HG02870 (cell line): Measurements from ENCODE around the gene NMT1.
"Not testable (repeated sequence)": the region's sequence is repeated elsewhere in the genome, so short reads cannot be mapped to it uniquely, and the experiment has no call there.

ENCODE experiments used
- ATAC-seq: cut with Tn5 transposase; IDR thresholded peaks from one replicate; pipeline ENCODE4 v1.9.1; 2021; ENCODE audit warnings: mild to moderate bottlenecking, moderate library complexity; ENCODE audit not compliant: unreplicated experiment

NMT1 gene

GRCh38 chr17:45036691-45037090 lies 24.4 kb upstream of the NMT1 start:
- ATAC-seq = no peak

- ATAC-seq = no peak
Observed at GRCh38 chr17:45038728-45039634, 22.1 kb upstream of the NMT1 start.

DNA sequence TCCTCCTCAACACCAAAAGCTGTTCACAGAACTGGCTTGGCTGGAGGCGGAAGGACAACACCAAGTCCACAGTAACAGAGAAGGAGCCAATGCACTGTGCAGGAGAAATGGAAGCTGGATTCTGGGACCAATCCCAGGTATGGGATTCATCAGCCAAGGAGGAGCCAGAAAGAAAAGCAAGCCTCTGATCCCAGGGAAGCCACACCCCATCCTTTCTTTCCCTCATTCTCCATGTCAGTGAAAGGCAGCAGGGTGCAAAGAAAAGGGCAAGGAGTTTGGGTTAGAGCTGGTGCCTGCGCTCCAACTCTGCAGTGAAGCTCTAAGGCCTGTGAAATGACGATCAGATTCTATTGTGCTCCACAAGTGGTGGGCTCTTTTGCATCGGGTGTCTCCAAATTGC lies 20.7 kb upstream of the NMT1 start:
- ATAC-seq = no peak

DNA sequence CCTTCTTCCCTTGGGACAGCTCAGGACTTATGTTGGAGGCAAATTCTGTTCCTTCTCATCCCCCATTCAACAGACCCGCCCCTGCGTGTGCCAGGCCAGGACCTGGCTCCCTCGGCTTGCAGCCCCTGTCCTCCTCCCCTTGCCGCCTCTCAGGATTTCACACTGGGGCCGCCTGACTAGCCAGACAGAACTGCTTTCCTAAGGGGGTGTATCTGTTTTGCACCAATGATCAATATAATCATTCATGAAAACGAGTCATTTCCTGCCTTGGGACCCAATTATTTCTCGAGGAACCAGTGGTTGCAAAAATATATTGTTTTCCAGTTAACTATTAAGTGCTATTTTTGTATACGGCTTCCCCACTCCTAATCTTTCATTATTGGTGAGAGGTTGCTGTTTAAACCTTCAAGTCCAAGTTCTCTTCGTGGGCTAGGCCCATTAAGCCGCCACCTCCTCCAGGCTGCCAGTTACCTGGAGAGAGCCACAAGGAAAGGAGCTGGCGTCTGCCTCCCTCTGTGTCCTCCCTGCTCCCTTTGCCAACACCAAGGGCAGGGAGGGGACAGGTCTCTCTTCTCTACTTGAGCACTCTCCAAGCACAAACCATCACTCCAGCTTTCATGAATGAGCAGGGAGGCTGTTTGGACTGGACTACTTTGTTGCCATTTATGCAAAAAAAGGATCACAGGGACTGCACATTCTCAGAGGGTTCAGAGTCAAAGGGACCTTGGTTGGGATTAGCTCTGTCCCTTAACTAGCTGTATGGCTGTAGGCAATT lies 18.6 kb upstream of the NMT1 start:
- no peak for ATAC-seq

GRCh38 chr17:45043813-45044540 lies 17.1 kb upstream of the NMT1 start:
- ATAC-seq = no peak

- no peak for ATAC-seq
Observed at GRCh38 chr17:45046537-45047125, 14.5 kb upstream of the NMT1 start.

DNA sequence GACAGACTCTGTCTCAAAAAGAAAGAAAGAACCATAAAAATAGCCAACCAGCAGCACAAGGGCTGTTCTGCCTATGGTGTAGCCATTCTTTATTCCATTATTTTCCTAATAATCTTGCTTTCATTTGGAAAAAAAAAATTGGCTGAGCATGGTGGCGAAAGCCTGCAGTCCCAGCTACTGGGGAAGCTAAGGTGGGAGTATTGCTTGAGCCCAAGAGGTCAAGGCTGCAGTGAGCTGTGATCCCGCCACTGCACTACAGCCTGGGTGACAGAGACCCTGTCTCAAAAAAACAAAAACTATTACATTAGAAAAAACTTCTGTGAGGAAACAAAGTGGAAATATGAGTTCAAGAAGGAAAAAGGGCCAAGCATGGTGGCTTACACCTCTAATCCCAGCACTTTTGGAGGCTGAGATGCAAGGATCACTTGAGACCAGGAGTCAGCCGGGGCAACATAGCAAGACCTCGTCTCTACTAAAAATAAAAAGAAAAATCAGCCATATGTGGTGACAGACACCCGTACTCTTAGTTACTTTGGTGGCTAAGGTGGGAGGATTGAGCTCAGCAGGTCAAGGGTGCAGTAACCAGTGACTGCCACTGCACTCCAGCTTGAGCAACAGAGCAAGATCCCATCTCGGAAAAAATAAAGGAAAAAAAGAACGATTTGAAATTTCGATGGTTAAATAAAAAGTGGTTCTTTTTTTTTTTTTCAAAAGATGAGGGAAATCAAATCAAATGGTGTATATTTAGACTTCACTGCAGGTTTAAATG lies 12.1 kb upstream of the NMT1 start:
- no peak for ATAC-seq

DNA sequence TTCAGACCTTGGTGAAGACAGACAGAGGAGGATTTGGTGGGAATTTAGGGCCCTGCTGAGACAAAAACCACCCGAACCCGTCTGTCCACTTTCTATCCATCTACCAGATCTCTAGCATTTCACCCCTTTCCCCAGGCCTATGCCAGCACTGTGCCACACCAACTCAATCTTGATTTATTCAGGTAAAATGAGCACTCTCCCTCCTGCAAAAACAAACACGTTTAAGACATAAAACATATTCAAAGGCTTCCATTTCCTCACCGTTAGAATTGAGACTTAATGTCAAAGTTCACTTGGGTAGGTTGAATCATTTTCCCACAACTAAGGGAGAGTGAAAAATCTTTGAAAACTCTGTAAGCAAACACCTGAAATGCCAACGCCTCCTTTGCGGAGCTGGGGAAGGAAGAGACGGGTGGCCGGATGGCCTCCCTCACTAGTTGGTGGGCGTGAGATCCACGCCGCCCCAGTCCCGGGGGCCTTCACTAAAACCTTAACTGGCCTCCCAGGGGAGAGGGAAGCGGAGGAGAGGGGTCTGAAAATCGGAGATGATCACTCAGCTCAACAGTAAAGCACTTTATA lies 10.5 kb upstream of the NMT1 start:
- ATAC-seq = no peak

- peak; percentile 90 for ATAC-seq
Observed at GRCh38 chr17:45051060-45051719, 9.9 kb upstream of the NMT1 start, which contains the start of gene DCAKD. DCAKD (minus strand) TSS chr17:45051632; CDS start chr17:45034885, 16,747 bp downstream.

- ATAC-seq = not testable (repeated sequence)
Observed at GRCh38 chr17:45051720-45052051, 9.4 kb upstream of the NMT1 start.

- ATAC-seq = no peak
Observed at GRCh38 chr17:45052052-45052772, 8.9 kb upstream of the NMT1 start.

DNA sequence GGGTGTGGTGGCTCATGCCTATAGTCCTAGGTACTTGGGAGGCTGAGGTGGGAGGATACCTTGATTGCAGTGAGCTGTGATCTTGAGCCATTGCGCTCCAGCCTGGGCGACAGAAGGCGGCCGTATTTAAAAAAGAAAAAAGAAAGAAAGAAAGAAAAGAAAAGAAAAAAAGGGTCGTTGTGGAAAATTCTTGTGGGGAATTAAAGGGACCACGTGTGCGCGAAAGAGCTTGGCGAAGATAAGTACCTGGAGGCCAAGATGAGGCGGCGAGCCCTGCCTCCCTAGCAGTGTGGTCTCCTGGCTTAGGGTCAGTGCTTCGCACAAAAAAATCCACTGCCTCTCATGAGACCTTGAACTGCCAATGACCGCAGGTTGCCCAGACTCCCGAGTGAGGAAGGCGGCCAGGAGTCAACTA lies 728 bp upstream of the NMT1 start:
- no peak for ATAC-seq

- ATAC-seq = no peak
Observed at GRCh38 chr17:45061606-45062205, 589 bp downstream of the NMT1 start.

- no peak for ATAC-seq
Observed at GRCh38 chr17:45063198-45063597, 2.1 kb downstream of the NMT1 start.

- ATAC-seq = no peak
Observed at GRCh38 chr17:45067637-45068036, 6.5 kb downstream of the NMT1 start.

DNA sequence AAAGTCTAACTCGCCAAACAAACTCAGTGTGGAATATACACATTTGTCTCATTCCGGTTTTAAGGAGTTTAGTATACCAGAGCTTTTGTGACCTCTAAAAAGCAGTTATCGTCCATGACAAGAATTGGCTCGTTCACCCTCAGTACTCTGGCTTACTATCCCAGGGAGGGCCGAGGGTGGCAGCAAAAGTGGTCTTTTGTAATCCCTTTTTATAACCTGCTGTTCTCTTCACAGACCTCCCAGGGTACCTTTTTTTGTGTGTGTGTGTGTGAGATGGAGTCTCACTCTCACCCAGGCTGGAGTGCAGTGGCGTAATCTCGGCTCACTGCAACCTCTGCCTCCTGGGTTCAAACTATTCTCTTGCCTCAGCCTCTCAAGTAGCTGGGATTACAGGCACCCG lies 8.9 kb downstream of the NMT1 start:
- no peak for ATAC-seq

- ATAC-seq = no peak
Observed at GRCh38 chr17:45070809-45071208, 9.7 kb downstream of the NMT1 start.

- no peak for ATAC-seq
Observed at GRCh38 chr17:45073414-45074070, 12.4 kb downstream of the NMT1 start.
